ENCODE results near the gene C4orf50.

GRCh38 chr4:5941601-5942000, 76.6 kb downstream of the C4orf50 start:
- TF ChIP-seq RAD21 (IDR thresholded peaks at IDR 0.05; ENCODE audit: low read length) (no peak), CTCF (conservative IDR thresholded peaks at IDR 0.05; ENCODE audit: low read depth, low read length) (no peak), NFE2L2 (IDR thresholded peaks at IDR 0.05; ENCODE audit: low read depth, low read length) (no peak), POLR2A (IDR thresholded peaks at IDR 0.05; ENCODE audit: low read depth, low read length) (no peak), MXI1 (IDR thresholded peaks at IDR 0.05; ENCODE audit: borderline replicate concordance, low read depth, low read length) (no peak), SMC3 (IDR thresholded peaks at IDR 0.05; ENCODE audit: low read depth, low read length) (no peak), USF2 (IDR thresholded peaks at IDR 0.05; ENCODE audit: low read depth, low read length) (no peak), CHD1 (IDR thresholded peaks at IDR 0.05; ENCODE audit: low read depth, low read length) (no peak), MAFK (IDR thresholded peaks at IDR 0.05; ENCODE audit: low read depth, low read length) (no peak), RCOR1 (IDR thresholded peaks at IDR 0.05; ENCODE audit: insufficient replicate concordance, low read length) (no peak), ELK1 (IDR thresholded peaks at IDR 0.05; ENCODE audit: borderline replicate concordance, low read depth, low read length) (no peak)

Measured in IMR-90 (cell line).